H1 (cell line): Measurements from ENCODE around the gene PCBP1. TPM values are rescaled to one million over a fixed set of nuclear protein-coding genes. Genes with fewer than 3 reads are reported as not detected.

Experiments used
- CREB1 ChIP-seq: IDR thresholded peaks from 2 replicates; pipeline ENCODE4 v1.6.1; 2012; ENCODE audit warnings: inconsistent platforms
- ZNF274 ChIP-seq: IDR thresholded peaks from 2 replicates; pipeline ENCODE4 v1.7.0; 2012; ENCODE audit warnings: low read length, borderline replicate concordance; ENCODE audit errors: extremely low read depth
- polyA plus RNA-seq, 7 experiments: library from polyadenylated mRNA; depleted of rRNA in 3 of 7; stranded (reverse) in 5 of 7; unstranded in 2 of 7; fragments of >200 nt in 5 of 7; fragments of 200-250 nt in 2 of 7; gene quantifications; 1 replicate in 5 of 7; 2 replicates in 1 of 7; 4 replicates in 1 of 7; pipeline versions ENCODE4 v1.2.1 to v1.2.3, GENCODE V29; 2011 to 2013; ENCODE audit warnings: missing spikeins in 2 of 7, mixed read lengths in 2 of 7
- total RNA-seq: library from RNA; stranded (reverse); fragmentation: NEBNext Ultra II Directional; extraction: Animal tissue kit (Norgen Biotek cat#: 25700); gene quantifications from 2 replicates; pipeline ENCODE4 v1.2.1, GENCODE V29; 2021

Gene PCBP1
- total and polyA plus RNA-seq, 2 of the 8 experiments (the other 6 are each of a cell fraction or from before 2014, with no cell fraction given): 279 to 493 TPM

DNA sequence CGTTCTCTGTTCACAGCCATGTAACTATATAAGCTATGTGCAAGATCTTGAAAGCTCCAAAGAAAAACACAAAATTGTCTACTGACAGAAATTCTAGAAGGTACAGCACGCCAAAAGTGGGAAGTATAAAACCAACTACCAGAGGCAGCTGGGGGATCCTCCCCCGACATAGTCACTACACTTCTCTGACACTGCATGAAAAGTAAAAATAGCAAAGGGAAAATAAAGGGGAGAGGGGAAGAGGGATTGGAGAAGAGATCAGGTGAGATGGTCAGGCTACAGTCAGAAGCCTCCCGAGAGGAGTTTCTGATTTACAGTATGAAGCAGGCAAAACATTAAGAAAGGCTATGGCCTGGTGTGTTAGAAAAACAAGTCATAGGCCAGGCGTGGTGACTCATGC is 39.8 kb upstream of the PCBP1 start (continued):
- TF ChIP-seq CREB1 (no peak), ZNF274 (no peak)
